Endometrial microvascular endothelial cells (primary cell): ENCODE data around the gene EIF2B5. TPM values are rescaled to one million over a fixed set of nuclear protein-coding genes. Genes with fewer than 3 reads are reported as not detected.

Experiments used
- in situ Hi-C: cut with HindIII; loops from 2 replicates; pipeline ENCODE4 v1.10.0; 2017; ENCODE audit warnings: low sequenced_read_pairs, low pct_unique_long_range_greater_than_20kb; ENCODE audit errors: inconsistent ontology term
- total RNA-seq: library from RNA; depleted of rRNA; stranded (reverse); fragments of >200 nt; gene quantifications from one replicate; pipeline ENCODE4 v1.2.3, GENCODE V29; 2015; ENCODE audit errors: inconsistent ontology term

EIF2B5 gene
- total RNA-seq, 1 donor from 2014 or later, result 45.3 TPM

DNA sequence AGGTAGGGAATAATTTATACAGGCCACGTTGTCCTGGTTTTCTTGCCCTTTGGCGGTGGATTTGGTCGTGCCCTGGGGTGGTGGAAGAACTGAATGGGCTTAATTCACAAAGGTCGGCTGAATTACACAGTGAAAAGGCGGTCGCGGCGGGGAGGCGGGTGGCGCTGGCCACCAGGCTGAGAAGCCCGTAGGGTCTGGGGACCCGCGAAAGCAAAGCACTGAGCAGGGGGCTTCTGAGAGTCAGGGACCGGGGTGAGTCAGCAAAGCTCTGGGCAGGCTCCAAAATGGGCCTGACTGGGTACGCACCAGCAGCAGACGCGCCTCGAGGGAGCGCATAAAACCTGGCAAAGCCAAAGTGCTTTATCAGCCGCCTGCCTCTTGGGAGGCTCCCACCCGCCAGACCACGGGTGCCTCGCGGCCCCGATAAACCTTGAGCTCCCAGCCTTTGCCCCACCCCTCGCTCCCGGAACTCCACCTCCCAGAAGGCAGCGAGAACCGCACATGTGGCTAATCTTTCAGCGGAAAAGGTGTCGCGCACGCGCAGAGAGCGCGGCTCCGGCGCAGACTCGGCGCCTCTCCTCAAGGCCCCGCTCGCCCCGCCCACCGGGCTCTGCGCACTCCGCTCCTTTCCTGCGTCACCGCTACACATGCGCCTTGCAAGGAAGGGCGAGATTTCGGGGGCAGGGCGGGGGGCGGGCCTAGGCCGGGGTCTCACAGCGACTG is 50.5 kb downstream of the EIF2B5 start:
- in situ Hi-C loops, result no loop called here

GRCh38 chr3:184186184-184186901 is 51.2 kb downstream of the EIF2B5 start, which contains the start of gene ABCF3:
Gene ABCF3, plus strand, starts transcription at chr3:184186199. Its CDS starts 9 bp downstream, at chr3:184186208.
- in situ Hi-C loops, result no loop called here

DNA sequence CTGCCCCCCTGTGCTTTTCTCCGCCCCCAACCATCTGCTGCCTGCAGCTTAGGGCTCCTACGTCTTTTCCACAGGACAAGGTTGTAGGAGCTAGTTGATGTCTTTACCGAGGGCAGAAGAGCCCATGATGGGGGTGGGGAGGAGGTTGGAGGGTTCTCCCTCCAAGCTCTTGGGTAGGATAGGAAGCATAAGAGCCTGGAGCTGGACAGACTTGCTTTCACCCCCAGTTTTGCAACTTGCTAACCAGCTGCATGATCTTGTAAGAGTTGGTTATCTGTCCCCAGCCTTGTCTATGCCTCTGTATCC is 51.7 kb downstream of the EIF2B5 start:
- in situ Hi-C loops, result no loop called here

GRCh38 chr3:184188080-184188479 is 52.9 kb downstream of the EIF2B5 start:
- in situ Hi-C loops, result no loop called here

DNA sequence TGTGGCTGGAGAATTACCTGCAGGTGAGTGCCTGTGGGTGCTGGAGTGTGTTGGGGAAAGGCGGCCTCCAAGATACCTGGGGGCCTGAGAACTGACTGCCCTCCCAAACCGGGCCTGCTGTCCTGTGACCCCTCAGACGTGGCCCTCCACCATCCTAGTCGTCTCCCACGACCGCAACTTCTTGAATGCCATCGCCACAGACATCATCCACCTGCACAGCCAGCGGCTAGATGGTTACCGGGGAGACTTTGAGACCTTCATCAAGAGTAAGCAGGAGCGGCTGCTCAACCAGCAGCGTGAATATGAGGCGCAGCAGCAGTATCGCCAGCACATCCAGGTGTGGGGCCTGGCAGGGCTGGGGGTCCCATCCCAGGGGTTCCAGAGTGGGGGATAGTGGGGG is 54.3 kb downstream of the EIF2B5 start:
- in situ Hi-C loops, result no loop called here

GRCh38 chr3:184192889-184193288 is 57.7 kb downstream of the EIF2B5 start:
- in situ Hi-C loops, result no loop called here

GRCh38 chr3:184193991-184194539 is 58.9 kb downstream of the EIF2B5 start:
- in situ Hi-C loops, result no loop called here

Other genes starting within 250 kb of the EIF2B5 start
- 7.0 TPM for gene ABCC5, start 117.5 kb upstream of the EIF2B5 start, total RNA-seq
- not detected for gene HTR3D, start 103.6 kb upstream of the EIF2B5 start, total RNA-seq
- gene HTR3C, start 82.3 kb upstream of the EIF2B5 start, total RNA-seq, result not detected
- gene HTR3E, start 38.3 kb upstream of the EIF2B5 start, total RNA-seq, result not detected
- 27.2 TPM for gene DVL3, start 20.0 kb downstream of the EIF2B5 start, total RNA-seq
- 418 TPM for gene AP2M1, start 39.5 kb downstream of the EIF2B5 start, total RNA-seq
- 68.2 TPM for gene ABCF3, start 50.8 kb downstream of the EIF2B5 start, total RNA-seq
- gene VWA5B2, start 94.2 kb downstream of the EIF2B5 start, total RNA-seq, result not detected
- gene ALG3, start 113.6 kb downstream of the EIF2B5 start, total RNA-seq, result 68.4 TPM
- 9.2 TPM for gene EEF1AKMT4, start 114.3 kb downstream of the EIF2B5 start, total RNA-seq
- not detected for gene CAMK2N2, start 126.2 kb downstream of the EIF2B5 start, total RNA-seq
- not detected for gene ECE2, start 140.7 kb downstream of the EIF2B5 start, total RNA-seq
- 897 TPM for gene PSMD2, start 163.9 kb downstream of the EIF2B5 start, total RNA-seq
- gene EIF4G1, start 179.2 kb downstream of the EIF2B5 start, total RNA-seq, result 611 TPM
- gene FAM131A, start 202.2 kb downstream of the EIF2B5 start, total RNA-seq, result 73.9 TPM
- 3.4 TPM for gene CLCN2, start 226.2 kb downstream of the EIF2B5 start, total RNA-seq
- 172 TPM for gene POLR2H, start 226.4 kb downstream of the EIF2B5 start, total RNA-seq
- gene THPO, start 242.8 kb downstream of the EIF2B5 start, total RNA-seq, result not detected
- gene CHRD, start 244.7 kb downstream of the EIF2B5 start, total RNA-seq, result 0.09 TPM